HUES64 (cell line): ENCODE results near the gene AP5Z1.
A peak's percentile ranks its signal among the peaks of the same experiment; 100 is the strongest.
"Not testable (repeated sequence)": the region's sequence is repeated elsewhere in the genome, so short reads cannot be mapped to it uniquely, and the experiment has no call there.

ENCODE experiments used
- H3K27ac ChIP-seq: 2 replicates; pipeline ENCODE4 v1.7.0; 2013; ENCODE audit warnings: low read depth, low read length, inconsistent platforms
- H3K27me3 ChIP-seq: 2 replicates; pipeline ENCODE4 v1.6.1; 2013; ENCODE audit warnings: mild to moderate bottlenecking, low read length; ENCODE audit not compliant: insufficient read depth
- H3K36me3 ChIP-seq: 2 replicates; pipeline ENCODE4 v1.6.1; 2013; ENCODE audit warnings: mild to moderate bottlenecking, low read length; ENCODE audit not compliant: insufficient read depth
- H3K4me1 ChIP-seq: 2 replicates; pipeline ENCODE4 v1.6.1; 2013; ENCODE audit warnings: mild to moderate bottlenecking, low read length, moderate library complexity; ENCODE audit not compliant: insufficient read depth
- H3K4me3 ChIP-seq: 2 replicates; pipeline ENCODE4 v1.5.1; 2013; ENCODE audit warnings: mild to moderate bottlenecking, low read length, moderate library complexity
- H3K9ac ChIP-seq: 2 replicates; pipeline ENCODE4 v1.6.1; 2013; ENCODE audit warnings: mild to moderate bottlenecking, low read depth, low read length
- H3K9me3 ChIP-seq: 2 replicates; pipeline ENCODE4 v1.6.1; 2013; ENCODE audit warnings: low read depth, low read length; ENCODE audit not compliant: insufficient read depth
- WGBS: fragments of 150-250, 120-280 bp; methylation state at CpG from one replicate; pipeline ENCODE4 v1.1.7; 2013; ENCODE audit warnings: missing lambda C conversion rate; 5-methylcytosine and 5-hydroxymethylcytosine counted together

The AP5Z1 gene

GRCh38 chr7:4790078-4790465, 14.6 kb downstream of the AP5Z1 start:
- Histone ChIP-seq H3K27me3 (no peaks in the 10 kb centered on the region), H3K36me3 (peaks cover 39% of the 10 kb centered on the region; the same call in 1 of the 2 replicates), H3K27ac (no peak overlapping the region), H3K9ac (no peak overlapping the region), H3K4me3 (no peak overlapping the region), H3K4me1 (no peaks in the 10 kb centered on the region), H3K9me3 (no peaks in the 10 kb centered on the region)
- 92% methylated on average over 9 of the region's 9 CpGs for WGBS

GRCh38 chr7:4790516-4790991, 15.1 kb downstream of the AP5Z1 start:
- no peaks in the 10 kb centered on the region for H3K27me3 ChIP-seq
- H3K4me3 ChIP-seq: no peak overlapping the region
- 94% methylated on average over 24 of the region's 24 CpGs for WGBS
- H3K27ac ChIP-seq: no peak overlapping the region
- H3K36me3 ChIP-seq: peaks cover 36% of the 10 kb centered on the region; the same call in 1 of the 2 replicates
- no peaks in the 10 kb centered on the region for H3K4me1 ChIP-seq
- H3K9ac ChIP-seq: no peak overlapping the region
- no peaks in the 10 kb centered on the region for H3K9me3 ChIP-seq

- Histone ChIP-seq H3K36me3 (peaks cover 29% of the 10 kb centered on the region; the same call in 1 of the 2 replicates), H3K4me3 (no peak overlapping the region), H3K4me1 (no peaks in the 10 kb centered on the region), H3K9me3 (no peaks in the 10 kb centered on the region), H3K9ac (no peak overlapping the region), H3K27ac (no peak overlapping the region), H3K27me3 (no peaks in the 10 kb centered on the region)
- WGBS: 96% methylated on average over 25 of the region's 25 CpGs
Observed at GRCh38 chr7:4791101-4791737, 15.8 kb downstream of the AP5Z1 start.

- no peak overlapping the region for H3K9ac ChIP-seq
- no peaks in the 10 kb centered on the region for H3K27me3 ChIP-seq
- H3K4me3 ChIP-seq: peak overlapping the region; percentile 43
- H3K36me3 ChIP-seq: peaks cover 26% of the 10 kb centered on the region; the same call in 1 of the 2 replicates
- 64% methylated on average over 44 of the region's 50 CpGs for WGBS
- H3K27ac ChIP-seq: peak overlapping the region; percentile 35; the same call in 1 of the 2 replicates
- no peaks in the 10 kb centered on the region for H3K9me3 ChIP-seq
- no peaks in the 10 kb centered on the region for H3K4me1 ChIP-seq
Observed at GRCh38 chr7:4791738-4792536, 16.5 kb downstream of the AP5Z1 start.

- Histone ChIP-seq H3K9ac (no peak overlapping the region), H3K9me3 (no peaks in the 10 kb centered on the region), H3K4me1 (no peaks in the 10 kb centered on the region), H3K27ac (peak overlapping the region; percentile 35; the same call in 1 of the 2 replicates), H3K36me3 (peaks cover 24% of the 10 kb centered on the region; the same call in 1 of the 2 replicates), H3K27me3 (no peaks in the 10 kb centered on the region), H3K4me3 (peak overlapping the region; percentile 43)
- WGBS: 57% methylated on average over 47 of the region's 47 CpGs
Observed at GRCh38 chr7:4792537-4793126, 17.2 kb downstream of the AP5Z1 start.

- H3K9me3 ChIP-seq, H3K27me3 ChIP-seq, H3K27ac ChIP-seq, H3K4me3 ChIP-seq, H3K4me1 ChIP-seq, H3K9ac ChIP-seq: not testable (repeated sequence)
- peaks cover 16% of the 10 kb centered on the region; the same call in 1 of the 2 replicates for H3K36me3 ChIP-seq
- WGBS: 95% methylated on average over 30 of the region's 30 CpGs
Observed at GRCh38 chr7:4793385-4793993, 18.1 kb downstream of the AP5Z1 start.

GRCh38 chr7:4794171-4794570, 18.7 kb downstream of the AP5Z1 start:
- not testable (repeated sequence) for H3K4me1 ChIP-seq, H3K27ac ChIP-seq, H3K27me3 ChIP-seq, H3K9ac ChIP-seq, H3K4me3 ChIP-seq, H3K9me3 ChIP-seq
- peaks cover 14% of the 10 kb centered on the region; the same call in 1 of the 2 replicates for H3K36me3 ChIP-seq
- 96% methylated on average over 14 of the region's 14 CpGs for WGBS

GRCh38 chr7:4794591-4795350, 19.3 kb downstream of the AP5Z1 start:
- Histone ChIP-seq H3K36me3 (peaks cover 9% of the 10 kb centered on the region; the same call in 1 of the 2 replicates), H3K27ac (no peak overlapping the region)
- WGBS: 80% methylated on average over 24 of the region's 24 CpGs

GRCh38 chr7:4796453-4796852, 21.0 kb downstream of the AP5Z1 start:
- Histone ChIP-seq H3K4me3 (no peak overlapping the region), H3K27ac (no peak overlapping the region)

More at GRCh38 chr7:4794591-4795350, 19.3 kb downstream of the AP5Z1 start:
- no peak overlapping the region for H3K9ac ChIP-seq
- no peak overlapping the region for H3K4me3 ChIP-seq
- H3K9me3 ChIP-seq: no peaks in the 10 kb centered on the region
- no peaks in the 10 kb centered on the region for H3K27me3 ChIP-seq
- no peaks in the 10 kb centered on the region for H3K4me1 ChIP-seq

GRCh38 chr7:4797858-4798705, 22.7 kb downstream of the AP5Z1 start:
- Histone ChIP-seq H3K36me3 (no peaks in the 10 kb centered on the region), H3K4me1 (no peaks in the 10 kb centered on the region), H3K4me3 (no peak overlapping the region), H3K27ac (no peak overlapping the region), H3K9ac (no peak overlapping the region), H3K27me3 (no peaks in the 10 kb centered on the region), H3K9me3 (no peaks in the 10 kb centered on the region)
- WGBS: 40% methylated on average over 33 of the region's 37 CpGs

More at GRCh38 chr7:4796453-4796852, 21.0 kb downstream of the AP5Z1 start:
- 94% methylated on average over 9 of the region's 9 CpGs for WGBS
- Histone ChIP-seq H3K9ac (no peak overlapping the region), H3K4me1 (no peaks in the 10 kb centered on the region), H3K27me3 (no peaks in the 10 kb centered on the region), H3K36me3 (peaks cover 4% of the 10 kb centered on the region; the same call in 1 of the 2 replicates), H3K9me3 (no peaks in the 10 kb centered on the region)
